ENCODE results near the gene ATG13. TPM values are rescaled to one million over a fixed set of nuclear protein-coding genes. Genes with fewer than 3 reads are reported as not detected.

The ATG13 gene
- total RNA-seq, 1 experiment from 2014 or later: 83.7 TPM

- no peak for DNase-seq (ENCODE audit: low read depth)
These were observed 105.4 kb downstream of the ATG13 start for GRCh38 chr11:46722566-46723358.

- DNase-seq (ENCODE audit: low read depth): no peak
These were observed 106.0 kb downstream of the ATG13 start for GRCh38 chr11:46723359-46723680.

GRCh38 chr11:46724088-46724487, 106.7 kb downstream of the ATG13 start:
- no peak for DNase-seq (ENCODE audit: low read depth)

Other genes with a start within 250 kb of the ATG13 start
- gene MDK, start 235.9 kb upstream of the ATG13 start, total RNA-seq (2014; rRNA removed; shearing (Covaris generic)): 543 and 581 TPM in 2 replicates
- 0.49 TPM in 1 of 2 replicates, not detected in the other for gene CHRM4, start 225.8 kb upstream of the ATG13 start, total RNA-seq (2014; rRNA removed; shearing (Covaris generic))
- 28.6 and 32.2 TPM in 2 replicates for gene AMBRA1, start 23.5 kb upstream of the ATG13 start, total RNA-seq (2014; rRNA removed; shearing (Covaris generic))
- gene HARBI1, start 326 bp upstream of the ATG13 start, total RNA-seq (2014; rRNA removed; shearing (Covaris generic)): 5.3 and 6.4 TPM in 2 replicates
- gene ARHGAP1, start 83.1 kb downstream of the ATG13 start, total RNA-seq (2014; rRNA removed; shearing (Covaris generic)): 20.2 and 34.8 TPM in 2 replicates
- gene ZNF408, start 83.5 kb downstream of the ATG13 start, total RNA-seq (2014; rRNA removed; shearing (Covaris generic)): 7.2 and 14.6 TPM in 2 replicates
- not detected in 2 replicates for gene F2, start 101.7 kb downstream of the ATG13 start, total RNA-seq (2014; rRNA removed; shearing (Covaris generic))
- gene CKAP5, start 228.7 kb downstream of the ATG13 start, total RNA-seq (2014; rRNA removed; shearing (Covaris generic)): 57.1 and 113 TPM in 2 replicates